ENCODE data around the gene REC8. TPM values are rescaled to one million over a fixed set of nuclear protein-coding genes. Genes with fewer than 3 reads are reported as not detected.

The REC8 gene
- total RNA-seq, 1 experiment from 2014 or later = 8.4 TPM

GRCh38 chr14:24150567-24150966 is 21.3 kb upstream of the REC8 start:
- H3K27me3 ChIP-seq (replicated peaks; ENCODE audit: insufficient read depth, low read depth, low read length, poor library complexity) = no peaks in the 10 kb centered on the region
- H3K9me3 ChIP-seq (ENCODE audit: low read depth, low read length, poor library complexity, severe bottlenecking) = no peaks in the 10 kb centered on the region
- H3K36me3 ChIP-seq (ENCODE audit: insufficient read depth, low read length, poor library complexity, severe bottlenecking) = peaks cover 48% of the 10 kb centered on the region
- DNase-seq (ENCODE audit: low spot score) = no peak
- H3K4me3 ChIP-seq (ENCODE audit: low read depth, low read length, poor library complexity, severe bottlenecking) = no peak overlapping the region
- intact Hi-C loops (cut with micrococcal nuclease; ENCODE audit: unreplicated experiment) = no loop called here
- ChIA-PET POLR2A (ENCODE audit: low non-redundant PET) (no interaction called here), CTCF (no interaction called here)
- TF ChIP-seq CTCF (conservative IDR thresholded peaks at IDR 0.05; ENCODE audit: low read depth, low read length) = no peak
- no peak for TF ChIP-seq EZH2 (IDR thresholded peaks at IDR 0.05; ENCODE audit: borderline replicate concordance, low read depth, low read length, poor library complexity, severe bottlenecking)
- BruUV-seq (replicated peaks) = no TSS peak
- no peak overlapping the region for H3K27ac ChIP-seq (ENCODE audit: low read depth, low read length, poor library complexity, severe bottlenecking)
- peaks cover 8% of the 10 kb centered on the region for H3K4me1 ChIP-seq (ENCODE audit: insufficient read depth, low read length, poor library complexity, severe bottlenecking)

- ChIA-PET POLR2A (ENCODE audit: low non-redundant PET) (no interaction called here), CTCF (no interaction called here)
- intact Hi-C loops (cut with micrococcal nuclease; ENCODE audit: unreplicated experiment) = no loop called here
- Histone ChIP-seq H3K9me3 (ENCODE audit: low read depth, low read length, poor library complexity, severe bottlenecking) (no peaks in the 10 kb centered on the region), H3K4me1 (ENCODE audit: insufficient read depth, low read length, poor library complexity, severe bottlenecking) (peaks cover 5% of the 10 kb centered on the region), H3K27ac (ENCODE audit: low read depth, low read length, poor library complexity, severe bottlenecking) (no peak overlapping the region), H3K4me3 (ENCODE audit: low read depth, low read length, poor library complexity, severe bottlenecking) (no peak overlapping the region), H3K36me3 (ENCODE audit: insufficient read depth, low read length, poor library complexity, severe bottlenecking) (peaks cover 52% of the 10 kb centered on the region), H3K27me3 (replicated peaks; ENCODE audit: insufficient read depth, low read depth, low read length, poor library complexity) (no peaks in the 10 kb centered on the region)
- no peak for DNase-seq (ENCODE audit: low spot score)
- no peak for TF ChIP-seq EZH2 (IDR thresholded peaks at IDR 0.05; ENCODE audit: borderline replicate concordance, low read depth, low read length, poor library complexity, severe bottlenecking)
- no peak for TF ChIP-seq CTCF (conservative IDR thresholded peaks at IDR 0.05; ENCODE audit: low read depth, low read length)
- no TSS peak for BruUV-seq (replicated peaks)
Measured at GRCh38 chr14:24150993-24151392, 20.9 kb upstream of the REC8 start.

GRCh38 chr14:24151404-24152080 is 20.3 kb upstream of the REC8 start:
- intact Hi-C loops (cut with micrococcal nuclease; ENCODE audit: unreplicated experiment) = no loop called here
- peaks cover 55% of the 10 kb centered on the region for H3K36me3 ChIP-seq (ENCODE audit: insufficient read depth, low read length, poor library complexity, severe bottlenecking)

More at GRCh38 chr14:24151404-24152080, 20.3 kb upstream of the REC8 start:
- CTCF ChIA-PET = no interaction called here
- DNase-seq (ENCODE audit: low spot score) = no peak
- Histone ChIP-seq H3K9me3 (ENCODE audit: low read depth, low read length, poor library complexity, severe bottlenecking) (no peaks in the 10 kb centered on the region), H3K27me3 (replicated peaks; ENCODE audit: insufficient read depth, low read depth, low read length, poor library complexity) (no peaks in the 10 kb centered on the region), H3K4me3 (ENCODE audit: low read depth, low read length, poor library complexity, severe bottlenecking) (no peak overlapping the region), H3K27ac (ENCODE audit: low read depth, low read length, poor library complexity, severe bottlenecking) (no peak overlapping the region), H3K4me1 (ENCODE audit: insufficient read depth, low read length, poor library complexity, severe bottlenecking) (peaks cover 5% of the 10 kb centered on the region)
- TF ChIP-seq CTCF (conservative IDR thresholded peaks at IDR 0.05; ENCODE audit: low read depth, low read length) (no peak), EZH2 (IDR thresholded peaks at IDR 0.05; ENCODE audit: borderline replicate concordance, low read depth, low read length, poor library complexity, severe bottlenecking) (no peak)
- BruUV-seq (replicated peaks) = no TSS peak
- POLR2A ChIA-PET (ENCODE audit: low non-redundant PET) = no interaction called here
